PFSK-1 (cell line): ENCODE results near the gene TTC21B.

Experiments
- FOXP2 ChIP-seq: optimal IDR thresholded peaks from 2 replicates; pipeline ENCODE3; 2011; ENCODE audit warnings: borderline replicate concordance, control low read depth, inconsistent platforms; ENCODE audit not compliant: insufficient read depth; ENCODE audit errors: extremely low read length, extremely low read depth
- POLR2AphosphoS5 ChIP-seq: IDR thresholded peaks from 2 replicates; pipeline ENCODE4 v1.6.1; 2012; ENCODE audit warnings: low read depth, mild to moderate bottlenecking, control low read depth, low read length, moderate library complexity
- REST ChIP-seq, 2 experiments: IDR thresholded peaks; 2 replicates each; pipeline versions ENCODE4 v1.6.1 to v1.8.0; 2011 to 2012; ENCODE audit warnings: low read depth in 2 of 2, low read length in 2 of 2, control low read depth in 1 of 2, inconsistent platforms in 1 of 2, mild to moderate bottlenecking in 1 of 2, moderate library complexity in 1 of 2; ENCODE audit not compliant: insufficient read depth in 1 of 2
- SIN3A ChIP-seq: IDR thresholded peaks from 2 replicates; pipeline ENCODE4 v1.6.1; 2012; ENCODE audit warnings: mild to moderate bottlenecking, low read length, moderate library complexity, borderline replicate concordance; ENCODE audit not compliant: insufficient read depth
- TAF1 ChIP-seq: IDR thresholded peaks from 2 replicates; pipeline ENCODE4 v1.6.1; 2012; ENCODE audit warnings: low read length, control low read depth, borderline replicate concordance; ENCODE audit not compliant: insufficient read depth

GRCh38 chr2:165891943-165892342 lies 61.6 kb downstream of the TTC21B start:
- TF ChIP-seq POLR2AphosphoS5: no peak
- TF ChIP-seq REST (IDR thresholded peaks at IDR 0.05; ENCODE audit: insufficient read depth in 1 of 2, low read depth in 2 of 2, low read length in 2 of 2): no peak
- TF ChIP-seq TAF1: no peak
- TF ChIP-seq SIN3A: no peak
- TF ChIP-seq FOXP2: no peak
